Ovary (tissue), 3 donors: ENCODE measurements around the gene BCL7A.

ENCODE experiments used
- CTCF ChIP-seq, 3 donors: fragments of 450-650 bp in 2 of 3; fragments of 200-600 bp in 1 of 3; IDR thresholded peaks; one replicate each; pipeline versions ENCODE4 v1.5.1 to v1.8.0; 2016 to 2022; ENCODE audit warnings: antibody characterized with exemption in 3 of 3, mild to moderate bottlenecking in 1 of 3
- POLR2A ChIP-seq: fragments of 450-650 bp; IDR thresholded peaks from one replicate; pipeline ENCODE4 v1.6.1; 2017; ENCODE audit warnings: antibody characterized with exemption, mild to moderate bottlenecking, moderate library complexity
- donor health status: DM: no; HTN: no; CAD: no.

GRCh38 chr12:122100568-122100967, 78.9 kb downstream of the BCL7A start:
- no peak for TF ChIP-seq CTCF (IDR thresholded peaks at IDR 0.05)
- TF ChIP-seq POLR2A, result no peak
